Measurements from ENCODE around the gene MAD2L1BP. TPM values are rescaled to one million over a fixed set of nuclear protein-coding genes. Genes with fewer than 3 reads are reported as not detected.
A peak's percentile ranks its signal among the peaks of the same experiment; 100 is the strongest.

MAD2L1BP gene
- total RNA-seq, 4 donors from 2014 or later = 16.3 to 36.9 (median 21.5) TPM

GRCh38 chr6:43636308-43636659, 644 bp downstream of the MAD2L1BP start:
- no peaks in the 10 kb centered on the region for H3K9me3 ChIP-seq
- no peaks in the 10 kb centered on the region for H3K27me3 ChIP-seq
- peak overlapping the region; percentile 18 to 92 (median 87) for H3K27ac ChIP-seq
- no peak for DNase-seq (ENCODE audit: low spot score in 2 of 2)
- H3K36me3 ChIP-seq = peaks cover 0 to 35% (median 14%) of the 10 kb centered on the region in 3 donors
- 18 to 22% methylated on average over 7 of the region's 7 CpGs for WGBS, 2 donors
- TF ChIP-seq CTCF (IDR thresholded peaks at IDR 0.05) (no peak), POLR2A (IDR thresholded peaks at IDR 0.05) (no peak), EP300 (IDR thresholded peaks at IDR 0.05) (no peak)
- peaks cover 0 to 42% (median 23%) of the 10 kb centered on the region in 4 donors for H3K4me1 ChIP-seq
- peak overlapping the region; percentile 48 to 79 (median 76) for H3K4me3 ChIP-seq

GRCh38 chr6:43639984-43640800, 4.6 kb downstream of the MAD2L1BP start:
- TF ChIP-seq EP300 (IDR thresholded peaks at IDR 0.05) (no peak), POLR2A (IDR thresholded peaks at IDR 0.05) (no peak), CTCF (IDR thresholded peaks at IDR 0.05) (no peak)
- peaks cover 0 to 45% (median 24%) of the 10 kb centered on the region in 4 donors for H3K4me1 ChIP-seq
- no peaks in the 10 kb centered on the region for H3K27me3 ChIP-seq
- H3K9me3 ChIP-seq = no peaks in the 10 kb centered on the region
- no peak for DNase-seq (ENCODE audit: low spot score in 2 of 2)
- no peak overlapping the region for H3K27ac ChIP-seq
- H3K36me3 ChIP-seq = peaks cover 0 to 52% (median 19%) of the 10 kb centered on the region in 3 donors
- WGBS, 2 donors = 81 to 89% methylated on average over 21 of the region's 21 CpGs
- no peak overlapping the region for H3K4me3 ChIP-seq

DNA sequence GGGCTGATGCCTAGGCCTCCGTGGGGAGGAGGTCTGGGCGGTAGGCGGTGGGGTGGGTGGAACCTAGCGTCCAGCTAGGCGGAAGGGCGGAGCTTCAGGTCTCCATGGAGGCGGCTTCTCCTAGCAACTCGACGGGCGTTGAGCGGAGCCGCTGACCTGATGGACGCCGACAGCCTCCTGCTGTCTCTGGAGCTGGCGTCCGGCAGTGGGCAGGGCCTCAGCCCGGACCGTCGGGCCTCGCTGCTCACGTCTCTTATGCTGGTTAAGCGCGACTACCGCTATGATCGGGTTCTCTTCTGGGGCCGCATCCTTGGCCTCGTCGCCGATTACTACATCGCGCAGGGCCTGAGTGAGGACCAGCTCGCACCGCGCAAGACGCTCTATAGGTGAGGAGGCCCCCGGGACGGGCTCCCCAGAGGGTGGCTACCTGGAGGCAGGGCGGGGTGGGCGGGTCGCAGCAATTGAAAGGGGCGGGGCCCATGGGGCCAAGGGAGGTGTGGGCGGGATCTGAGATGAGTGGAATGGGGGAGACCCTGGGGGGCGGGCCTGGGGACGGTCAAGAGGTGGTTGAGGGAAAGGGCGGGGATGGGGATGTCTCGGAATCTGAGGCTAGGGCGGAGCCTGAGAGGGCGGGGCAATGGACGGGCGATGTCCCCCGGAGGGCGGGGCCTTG, 9.4 kb downstream of the MAD2L1BP start, which contains the start of gene RSPH9:
Gene RSPH9, plus strand, starts transcription at position 97 of the 673 bp plus-strand sequence. Its CDS starts 63 bp downstream, at position 160.
- Histone ChIP-seq H3K9me3 (no peaks in the 10 kb centered on the region), H3K27ac (peak within 1 kb of the TSS in 3 of 4 donors; percentile 38 to 74 (median 72)), H3K36me3 (peaks cover 0 to 28% (median 16%) of the 10 kb centered on the region in 3 donors), H3K27me3 (no peaks in the 10 kb centered on the region), H3K4me1 (peaks cover 0 to 13% (median 5%) of the 10 kb centered on the region in 4 donors), H3K4me3 (peak within 1 kb of the TSS; percentile 34 to 61 (median 55))
- WGBS, 2 donors = 6 to 8% methylated on average over 36 to 46 of the region's 52 CpGs
- DNase-seq (ENCODE audit: low spot score in 2 of 2) = peak in 1 of 2 donors; percentile 42
- TF ChIP-seq EP300 (IDR thresholded peaks at IDR 0.05) = no peak
- TF ChIP-seq POLR2A (IDR thresholded peaks at IDR 0.05) = no peak
- TF ChIP-seq CTCF (IDR thresholded peaks at IDR 0.05) = no peak

- no peaks in the 10 kb centered on the region for H3K9me3 ChIP-seq
- H3K36me3 ChIP-seq = peaks cover 0 to 23% (median 11%) of the 10 kb centered on the region in 3 donors
- peaks cover 0 to 13% (median 5%) of the 10 kb centered on the region in 4 donors for H3K4me1 ChIP-seq
- no peak for TF ChIP-seq CTCF (IDR thresholded peaks at IDR 0.05)
- no peak for TF ChIP-seq EP300 (IDR thresholded peaks at IDR 0.05)
- TF ChIP-seq POLR2A (IDR thresholded peaks at IDR 0.05) = no peak
- H3K27ac ChIP-seq = peak overlapping the region in 1 of 4 donors; percentile 74
- no peaks in the 10 kb centered on the region for H3K27me3 ChIP-seq
- DNase-seq (ENCODE audit: low spot score in 2 of 2) = no peak
- peak overlapping the region; percentile 34 to 61 (median 55) for H3K4me3 ChIP-seq
- 14% methylated on average over 9 of the region's 9 CpGs for WGBS, 2 donors
Measured at GRCh38 chr6:43645613-43645964, 9.9 kb downstream of the MAD2L1BP start.

DNA sequence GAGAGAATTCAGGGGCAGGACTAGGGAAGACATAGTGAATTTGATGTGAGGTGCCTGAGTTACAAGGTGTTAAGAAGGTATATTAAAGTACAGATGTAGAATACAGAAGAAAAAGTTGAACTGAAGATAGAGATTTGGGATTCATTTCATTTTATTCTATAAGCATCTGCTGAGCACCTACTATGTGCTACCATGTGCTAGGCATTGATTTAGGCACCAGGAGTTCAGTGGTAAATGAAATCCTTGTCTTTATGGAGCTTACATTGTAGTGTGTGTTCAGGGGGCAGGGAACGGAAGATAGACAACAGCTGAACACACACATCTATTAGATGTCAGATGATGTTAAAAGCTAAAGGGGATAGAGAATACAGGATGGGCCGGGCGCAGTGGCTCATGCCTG, 12.0 kb downstream of the MAD2L1BP start:
- DNase-seq (ENCODE audit: low spot score in 2 of 2) = no peak
- 90 to 94% methylated on average over 3 of the region's 3 CpGs for WGBS, 2 donors
- Histone ChIP-seq H3K4me1 (peaks cover 0 to 13% (median 5%) of the 10 kb centered on the region in 4 donors), H3K36me3 (peaks cover 0 to 4% (median 0%) of the 10 kb centered on the region in 3 donors), H3K27me3 (no peaks in the 10 kb centered on the region), H3K9me3 (no peaks in the 10 kb centered on the region), H3K4me3 (no peak overlapping the region), H3K27ac (no peak overlapping the region)
- TF ChIP-seq EP300 (IDR thresholded peaks at IDR 0.05) = no peak
- TF ChIP-seq CTCF (IDR thresholded peaks at IDR 0.05) = no peak
- no peak for TF ChIP-seq POLR2A (IDR thresholded peaks at IDR 0.05)
